ENCODE measurements around the gene PHLDA2.

PHLDA2 gene

DNA sequence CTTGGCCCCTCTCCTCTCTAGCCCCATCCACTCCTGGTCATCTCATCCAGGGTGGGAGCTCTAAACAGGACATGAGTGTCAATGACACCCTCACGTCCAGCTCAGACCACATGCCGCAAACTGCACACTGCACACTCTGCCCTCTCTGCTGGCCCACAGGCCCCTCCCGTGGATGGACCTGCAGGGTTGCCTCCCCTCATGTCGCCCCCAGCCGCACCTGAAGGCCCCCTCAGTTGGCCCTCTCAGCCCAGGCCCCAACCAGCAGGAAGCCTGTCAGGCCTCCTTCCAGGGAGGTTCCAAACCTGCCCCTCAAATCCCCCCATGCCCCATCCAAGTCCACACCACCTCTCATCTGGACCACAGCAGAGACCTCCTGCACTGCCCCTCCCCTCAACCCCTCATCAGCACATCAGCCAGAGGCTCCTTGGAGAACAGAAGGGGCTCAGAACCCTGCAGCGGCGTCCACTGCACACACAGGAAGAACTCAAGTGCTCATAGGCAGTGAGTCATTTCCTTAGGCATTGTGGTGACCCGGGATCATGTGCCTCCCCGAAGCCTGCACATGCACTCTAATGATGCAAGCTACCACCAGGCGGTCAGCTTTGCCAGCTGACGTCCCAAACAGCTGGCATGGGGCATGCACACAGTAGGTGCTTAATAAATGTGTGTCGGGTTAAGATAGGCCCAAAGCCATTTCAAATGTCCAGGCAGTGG, 30.7 kb downstream of the PHLDA2 start:
- H3K9me3 ChIP-seq (ENCODE audit: control extremely low read depth in 1 of 5, control insufficient read depth in 4 of 5, insufficient read depth in 2 of 5, low read depth in 1 of 5, low read length in 4 of 5), result no peaks in the 10 kb centered on the region
- H3K36me3 ChIP-seq (ENCODE audit: control insufficient read depth in 4 of 4, insufficient read depth in 4 of 4, low read length in 3 of 4), result no peaks in the 10 kb centered on the region
- POLR2A ChIA-PET, result no interaction called here
- H3K27ac ChIP-seq (ENCODE audit: insufficient read depth in 1 of 2, low read depth in 1 of 2, low read length in 2 of 2, poor library complexity in 1 of 2, severe bottlenecking in 2 of 2), result peak overlapping the region in 1 of 2 experiments; percentile 18
- CTCF ChIA-PET, result interaction anchor here (0.7 to 1.8 kb wide), 10 partner anchors 9 to 366 kb away, joined by 3 to 8 read pairs (median 3); no protein-coding TSS in a partner anchor
- no peaks in the 10 kb centered on the region for H3K27me3 ChIP-seq (replicated peaks in 2 of 5; ENCODE audit: control insufficient read depth in 4 of 5, insufficient read depth in 5 of 5, low read length in 4 of 5)
- H3K4me3 ChIP-seq (ENCODE audit: control insufficient read depth in 1 of 7, extremely low read depth in 1 of 7, insufficient read depth in 4 of 7, low read depth in 2 of 7, low read length in 6 of 7), result peak overlapping the region in 3 of 7 experiments; percentile 28 to 42 (median 38)
- peak; percentile 85 to 96 (median 93) for DNase-seq
- WGBS (ENCODE audit: insufficient coverage), result 38% methylated on average over 10 of the region's 12 CpGs
- H3K4me1 ChIP-seq (ENCODE audit: control extremely low read depth in 1 of 4, control insufficient read depth in 4 of 4, insufficient read depth in 4 of 4, low read length in 3 of 4), result peaks cover 0 to 59% (median 43%) of the 10 kb centered on the region in 4 experiments

DNA sequence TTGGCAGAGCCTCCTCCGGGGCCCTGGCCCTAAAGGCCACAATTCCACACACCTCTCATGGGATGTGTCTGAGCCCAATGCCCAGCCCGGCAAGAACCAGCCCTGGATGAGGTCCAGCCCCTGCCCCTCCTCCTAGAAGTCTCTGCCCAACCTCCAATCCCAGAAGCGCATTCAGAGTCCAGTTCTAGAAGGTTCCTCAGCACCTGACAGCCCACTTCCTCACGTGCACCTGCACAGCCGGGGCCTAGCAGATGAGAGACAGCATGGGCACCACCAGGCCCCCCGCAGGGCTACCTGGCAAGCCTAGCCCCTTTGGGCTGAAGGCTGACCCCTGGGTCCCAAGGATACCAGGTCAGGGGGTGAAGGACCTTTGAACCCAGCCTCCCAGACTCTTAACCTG, 32.2 kb downstream of the PHLDA2 start:
- WGBS (ENCODE audit: insufficient coverage), result 100% methylated on average over 3 of the region's 6 CpGs
- POLR2A ChIA-PET, result no interaction called here
- H3K27ac ChIP-seq (ENCODE audit: insufficient read depth in 1 of 2, low read depth in 1 of 2, low read length in 2 of 2, poor library complexity in 1 of 2, severe bottlenecking in 2 of 2), result no peak overlapping the region

DNA sequence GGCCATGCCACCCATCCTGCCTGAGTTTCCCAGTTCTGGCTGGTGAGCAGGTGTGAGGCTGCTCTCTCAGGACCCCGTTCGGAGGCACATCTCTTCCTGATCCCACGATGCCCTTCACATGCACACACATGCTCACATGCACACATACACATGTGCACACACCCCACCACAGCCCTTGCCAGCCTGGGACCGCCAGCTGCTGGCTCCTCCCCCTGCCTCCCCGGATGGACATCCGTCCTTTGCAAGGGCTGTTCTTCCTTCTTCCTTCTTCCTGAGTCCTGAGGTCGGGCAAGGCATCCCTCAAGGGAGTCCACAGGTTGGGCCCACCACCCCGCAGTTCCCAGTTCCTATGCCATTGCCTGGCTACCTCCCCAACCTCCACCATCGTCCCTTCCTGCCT, 33.2 kb downstream of the PHLDA2 start:
- ChIA-PET POLR2A (interaction anchor here (0.6 kb wide), 1 partner anchor 12 kb away, joined by 3 read pairs; no protein-coding TSS in a partner anchor), CTCF (interaction anchor here (0.8 to 14.6 kb wide), 5 partner anchors 14 to 369 kb away, joined by 3 to 462 read pairs (median 4); partner anchors contain the start of gene PHLDA2)
- Histone ChIP-seq H3K27ac (ENCODE audit: insufficient read depth in 1 of 2, low read depth in 1 of 2, low read length in 2 of 2, poor library complexity in 1 of 2, severe bottlenecking in 2 of 2) (no peak overlapping the region), H3K4me1 (ENCODE audit: control extremely low read depth in 1 of 4, control insufficient read depth in 4 of 4, insufficient read depth in 4 of 4, low read length in 3 of 4) (peaks cover 0 to 57% (median 43%) of the 10 kb centered on the region in 4 experiments), H3K4me3 (ENCODE audit: control insufficient read depth in 1 of 7, extremely low read depth in 1 of 7, insufficient read depth in 4 of 7, low read depth in 2 of 7, low read length in 6 of 7) (no peak overlapping the region), H3K9me3 (ENCODE audit: control extremely low read depth in 1 of 5, control insufficient read depth in 4 of 5, insufficient read depth in 2 of 5, low read depth in 1 of 5, low read length in 4 of 5) (no peaks in the 10 kb centered on the region), H3K36me3 (ENCODE audit: control insufficient read depth in 4 of 4, insufficient read depth in 4 of 4, low read length in 3 of 4) (no peaks in the 10 kb centered on the region), H3K27me3 (replicated peaks in 2 of 5; ENCODE audit: control insufficient read depth in 4 of 5, insufficient read depth in 5 of 5, low read length in 4 of 5) (no peaks in the 10 kb centered on the region)
- DNase-seq, result no peak
- WGBS (ENCODE audit: insufficient coverage), result 81% methylated on average over 6 of the region's 9 CpGs

More for the DNA sequence above, 32.2 kb downstream of the PHLDA2 start:
- H3K27me3 ChIP-seq (replicated peaks in 2 of 5; ENCODE audit: control insufficient read depth in 4 of 5, insufficient read depth in 5 of 5, low read length in 4 of 5), result no peaks in the 10 kb centered on the region
- CTCF ChIA-PET, result interaction anchor here (10.1 to 14.6 kb wide), 2 partner anchors 34 to 361 kb away, joined by 103 to 462 read pairs; partner anchors contain the start of gene PHLDA2
- H3K36me3 ChIP-seq (ENCODE audit: control insufficient read depth in 4 of 4, insufficient read depth in 4 of 4, low read length in 3 of 4), result no peaks in the 10 kb centered on the region
- no peak for DNase-seq
- H3K4me3 ChIP-seq (ENCODE audit: control insufficient read depth in 1 of 7, extremely low read depth in 1 of 7, insufficient read depth in 4 of 7, low read depth in 2 of 7, low read length in 6 of 7), result no peak overlapping the region
- peaks cover 0 to 56% (median 39%) of the 10 kb centered on the region in 4 experiments for H3K4me1 ChIP-seq (ENCODE audit: control extremely low read depth in 1 of 4, control insufficient read depth in 4 of 4, insufficient read depth in 4 of 4, low read length in 3 of 4)
- no peaks in the 10 kb centered on the region for H3K9me3 ChIP-seq (ENCODE audit: control extremely low read depth in 1 of 5, control insufficient read depth in 4 of 5, insufficient read depth in 2 of 5, low read depth in 1 of 5, low read length in 4 of 5)

DNA sequence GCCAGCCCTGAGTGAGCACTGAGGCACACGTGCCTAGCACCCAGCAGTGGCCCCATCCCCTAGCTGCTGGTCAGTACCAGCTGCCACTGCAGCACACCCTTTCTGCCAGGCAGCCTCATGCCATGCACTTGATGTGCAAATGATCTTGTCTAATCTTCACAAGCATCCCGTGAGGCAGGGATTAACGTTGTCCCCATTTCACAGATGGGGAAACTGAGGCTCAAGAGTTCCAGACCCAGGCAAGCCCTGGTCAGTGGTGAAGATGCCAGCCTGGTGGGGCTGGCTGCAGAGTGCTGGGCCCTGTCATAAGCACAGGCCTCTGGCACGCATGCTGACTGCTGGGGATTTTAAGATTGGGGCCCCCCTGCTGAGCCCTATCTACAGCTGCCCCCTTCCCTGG, 35.3 kb downstream of the PHLDA2 start:
- no peak for DNase-seq
- Histone ChIP-seq H3K36me3 (ENCODE audit: control insufficient read depth in 4 of 4, insufficient read depth in 4 of 4, low read length in 3 of 4) (no peaks in the 10 kb centered on the region), H3K4me3 (ENCODE audit: control insufficient read depth in 1 of 7, extremely low read depth in 1 of 7, insufficient read depth in 4 of 7, low read depth in 2 of 7, low read length in 6 of 7) (no peak overlapping the region), H3K9me3 (ENCODE audit: control extremely low read depth in 1 of 5, control insufficient read depth in 4 of 5, insufficient read depth in 2 of 5, low read depth in 1 of 5, low read length in 4 of 5) (no peaks in the 10 kb centered on the region), H3K27me3 (replicated peaks in 2 of 5; ENCODE audit: control insufficient read depth in 4 of 5, insufficient read depth in 5 of 5, low read length in 4 of 5) (no peaks in the 10 kb centered on the region), H3K27ac (ENCODE audit: insufficient read depth in 1 of 2, low read depth in 1 of 2, low read length in 2 of 2, poor library complexity in 1 of 2, severe bottlenecking in 2 of 2) (no peak overlapping the region), H3K4me1 (ENCODE audit: control extremely low read depth in 1 of 4, control insufficient read depth in 4 of 4, insufficient read depth in 4 of 4, low read length in 3 of 4) (peaks cover 0 to 49% (median 37%) of the 10 kb centered on the region in 4 experiments)
- POLR2A ChIA-PET, result no interaction called here
- WGBS (ENCODE audit: insufficient coverage), result 98% methylated on average over 4 of the region's 4 CpGs
- CTCF ChIA-PET, result interaction anchor here (1.2 to 14.6 kb wide), 8 partner anchors 31 to 469 kb away, joined by 3 to 462 read pairs (median 12); partner anchors contain the start of gene PHLDA2

DNA sequence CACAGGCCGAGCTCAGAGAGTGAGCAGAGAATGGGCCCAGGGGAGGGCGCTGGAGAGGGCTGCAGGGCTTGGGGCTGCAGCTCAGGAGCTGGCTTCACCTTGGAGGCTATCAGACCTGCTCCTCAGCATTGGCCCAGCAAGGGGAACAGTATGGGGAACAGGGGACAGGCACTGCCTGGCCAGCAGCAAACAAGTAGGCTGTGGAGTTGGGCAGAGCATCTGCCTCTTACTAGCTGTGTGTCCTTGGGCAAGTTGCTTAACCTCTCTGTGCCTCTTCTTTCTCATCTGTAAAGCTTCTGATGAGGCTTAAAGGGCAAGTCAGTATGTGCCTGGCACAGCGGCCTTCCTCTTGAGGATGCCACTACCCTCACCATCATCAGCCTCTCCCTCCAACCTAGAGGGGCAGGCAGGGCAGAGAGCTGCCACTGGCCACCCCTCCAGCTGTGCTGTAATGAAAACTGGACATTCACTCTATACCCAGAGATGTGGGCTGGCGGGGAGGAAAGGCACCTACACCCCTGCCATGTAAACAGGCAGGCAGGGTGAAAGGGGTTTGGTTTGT, 36.2 kb downstream of the PHLDA2 start:
- DNase-seq, result peak in 1 of 3 donors; percentile 59
- CTCF ChIA-PET, result interaction anchor here (1.1 to 14.6 kb wide), 17 partner anchors 8 to 468 kb away, joined by 3 to 462 read pairs (median 4); partner anchors contain the start of gene PHLDA2
- POLR2A ChIA-PET, result interaction anchor here (3.3 kb wide), 1 partner anchor 360 kb away, joined by 12 read pairs; no protein-coding TSS in a partner anchor
- no peaks in the 10 kb centered on the region for H3K36me3 ChIP-seq (ENCODE audit: control insufficient read depth in 4 of 4, insufficient read depth in 4 of 4, low read length in 3 of 4)
- no peaks in the 10 kb centered on the region for H3K9me3 ChIP-seq (ENCODE audit: control extremely low read depth in 1 of 5, control insufficient read depth in 4 of 5, insufficient read depth in 2 of 5, low read depth in 1 of 5, low read length in 4 of 5)
- peaks cover 0 to 40% (median 31%) of the 10 kb centered on the region in 4 experiments for H3K4me1 ChIP-seq (ENCODE audit: control extremely low read depth in 1 of 4, control insufficient read depth in 4 of 4, insufficient read depth in 4 of 4, low read length in 3 of 4)
- peak overlapping the region in 1 of 2 experiments; percentile 54 for H3K27ac ChIP-seq (ENCODE audit: insufficient read depth in 1 of 2, low read depth in 1 of 2, low read length in 2 of 2, poor library complexity in 1 of 2, severe bottlenecking in 2 of 2)
- WGBS (ENCODE audit: insufficient coverage), result 33% methylated on average over 3 of the region's 4 CpGs
- no peaks in the 10 kb centered on the region for H3K27me3 ChIP-seq (replicated peaks in 2 of 5; ENCODE audit: control insufficient read depth in 4 of 5, insufficient read depth in 5 of 5, low read length in 4 of 5)
- peak overlapping the region in 5 of 7 experiments; percentile 41 to 69 (median 58) for H3K4me3 ChIP-seq (ENCODE audit: control insufficient read depth in 1 of 7, extremely low read depth in 1 of 7, insufficient read depth in 4 of 7, low read depth in 2 of 7, low read length in 6 of 7)

DNA sequence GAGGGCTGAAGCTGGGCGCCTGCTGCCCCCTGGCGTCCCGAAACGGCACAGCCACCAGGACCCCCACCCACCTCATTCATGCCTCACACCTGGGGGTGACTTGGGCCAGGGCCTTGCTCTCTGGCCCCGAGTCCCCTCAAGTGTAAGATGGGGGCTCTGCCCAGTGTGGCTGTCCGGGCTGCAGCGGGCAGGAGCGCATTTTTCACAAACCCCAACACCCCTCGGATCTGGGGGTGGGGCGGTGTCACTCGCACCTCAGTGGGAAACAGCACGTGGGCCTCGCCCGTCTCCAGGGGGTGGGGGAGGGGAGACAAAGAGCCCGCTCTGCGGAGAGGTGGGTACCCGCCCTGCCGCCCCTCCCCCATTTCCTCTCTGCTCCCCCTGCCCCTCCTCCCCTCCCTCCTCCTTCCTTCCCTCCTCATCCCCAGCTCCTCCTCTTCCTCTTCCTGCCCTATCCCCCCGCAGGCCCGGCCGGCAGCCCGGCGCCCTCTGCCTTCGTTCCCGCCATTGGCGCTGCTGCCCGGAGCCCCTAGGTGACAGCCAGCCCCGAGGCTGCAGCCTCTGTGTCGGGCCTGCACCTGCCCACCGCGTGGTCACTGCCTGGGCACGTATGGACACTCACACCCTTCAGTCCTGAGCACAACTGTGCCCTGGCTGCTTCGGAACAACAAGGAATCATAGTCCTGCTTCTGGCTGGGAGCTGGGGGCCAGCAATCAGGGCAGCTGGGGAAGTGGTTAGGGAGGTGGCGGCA, 36.8 kb downstream of the PHLDA2 start:
- Histone ChIP-seq H3K27ac (ENCODE audit: insufficient read depth in 1 of 2, low read depth in 1 of 2, low read length in 2 of 2, poor library complexity in 1 of 2, severe bottlenecking in 2 of 2) (peak overlapping the region in 1 of 2 experiments; percentile 54), H3K4me1 (ENCODE audit: control extremely low read depth in 1 of 4, control insufficient read depth in 4 of 4, insufficient read depth in 4 of 4, low read length in 3 of 4) (peaks cover 0 to 35% (median 30%) of the 10 kb centered on the region in 4 experiments), H3K27me3 (replicated peaks in 2 of 5; ENCODE audit: control insufficient read depth in 4 of 5, insufficient read depth in 5 of 5, low read length in 4 of 5) (no peaks in the 10 kb centered on the region), H3K4me3 (ENCODE audit: control insufficient read depth in 1 of 7, extremely low read depth in 1 of 7, insufficient read depth in 4 of 7, low read depth in 2 of 7, low read length in 6 of 7) (peak overlapping the region; percentile 7 to 69 (median 53)), H3K9me3 (ENCODE audit: control extremely low read depth in 1 of 5, control insufficient read depth in 4 of 5, insufficient read depth in 2 of 5, low read depth in 1 of 5, low read length in 4 of 5) (no peaks in the 10 kb centered on the region), H3K36me3 (ENCODE audit: control insufficient read depth in 4 of 4, insufficient read depth in 4 of 4, low read length in 3 of 4) (no peaks in the 10 kb centered on the region)
- POLR2A ChIA-PET, result interaction anchor here (1.0 to 3.3 kb wide), 2 partner anchors 357 to 359 kb away, joined by 4 to 12 read pairs; no protein-coding TSS in a partner anchor
- peak; percentile 48 to 75 (median 72) for DNase-seq
- 0% methylated on average over 22 of the region's 34 CpGs for WGBS (ENCODE audit: insufficient coverage)
- CTCF ChIA-PET, result interaction anchor here (1.0 to 14.6 kb wide), 18 partner anchors 9 to 467 kb away, joined by 3 to 462 read pairs (median 4); partner anchors contain the start of gene PHLDA2
